Right atrium auricular region (tissue), 2 donors: ENCODE measurements around the gene KCNQ1. TPM values are rescaled to one million over a fixed set of nuclear protein-coding genes. Genes with fewer than 3 reads are reported as not detected.

Experiments
- DNase-seq: peaks from one replicate; pipeline ENCODE4 v3.0.0-alpha.2; 2019; ENCODE audit warnings: low spot score
- H3K27ac ChIP-seq, 2 donors: fragments of 200-600 bp; sonication (generic); 1 replicate in 1 of 2; 2 replicates in 1 of 2; pipeline ENCODE4 v1.5.1; 2016 to 2019
- H3K27me3 ChIP-seq, 2 donors: fragments of 200-600 bp; sonication (generic); one replicate each; pipeline versions ENCODE4 v1.5.1 to v1.6.0; 2017 to 2019
- H3K36me3 ChIP-seq: fragments of 200-600 bp; sonication (generic); one replicate; pipeline ENCODE4 v1.5.1; 2016
- H3K4me1 ChIP-seq, 2 donors: fragments of 200-600 bp; sonication (generic); one replicate each; pipeline versions ENCODE4 v1.5.1 to v1.6.0; 2017 to 2019
- H3K4me3 ChIP-seq, 2 donors: fragments of 200-600 bp; sonication (generic); 1 replicate in 1 of 2; 2 replicates in 1 of 2; pipeline ENCODE4 v1.5.1; 2017 to 2019; ENCODE audit warnings: mild to moderate bottlenecking in 1 of 2, moderate library complexity in 1 of 2
- H3K9me3 ChIP-seq, 2 donors: fragments of 200-600 bp; sonication (generic); one replicate each; pipeline ENCODE4 v1.5.1; 2019
- total RNA-seq, 2 donors: library from RNA; depleted of rRNA; stranded (reverse); fragments of >200 nt; gene quantifications; one replicate each; pipeline ENCODE4 v1.1.0, GENCODE V29; 2016
- TF ChIP-seq, protein P1 (sequence below), 2 donors: fragments of 200-600 bp; sonication (generic); IDR thresholded peaks; one replicate each; pipeline ENCODE4 v1.5.1; 2019; ENCODE audit warnings: antibody characterized with exemption in 2 of 2

The KCNQ1 gene
- total RNA-seq, 2 donors from 2014 or later = 12.7 to 25.1 TPM

DNA sequence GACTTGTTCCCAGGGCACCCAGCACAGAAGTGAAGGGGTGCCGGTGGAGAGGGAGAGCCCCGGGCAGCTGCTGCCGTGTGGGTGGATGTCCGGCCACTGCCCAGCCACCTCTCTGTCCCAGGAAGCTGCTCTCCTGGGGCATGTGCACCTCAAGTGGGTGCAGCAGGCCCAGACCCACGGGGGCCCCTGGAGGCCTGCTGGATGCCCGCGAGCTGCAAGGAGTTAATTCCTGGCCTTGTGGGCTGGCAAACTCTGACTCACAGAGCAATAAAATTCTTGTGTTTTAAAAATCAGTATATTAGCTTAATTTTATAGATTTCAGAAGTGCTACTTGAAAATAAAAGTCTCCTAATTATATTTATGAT lies 292.4 kb downstream of the KCNQ1 start:
- peaks cover 0 to 14% of the 10 kb centered on the region in 2 donors for H3K4me1 ChIP-seq
- no peak overlapping the region for H3K4me3 ChIP-seq
- no peaks in the 10 kb centered on the region for H3K9me3 ChIP-seq
- H3K27ac ChIP-seq = no peak overlapping the region
- H3K36me3 ChIP-seq = no peaks in the 10 kb centered on the region
- H3K27me3 ChIP-seq = no peaks in the 10 kb centered on the region
- TF ChIP-seq, protein P1, sequence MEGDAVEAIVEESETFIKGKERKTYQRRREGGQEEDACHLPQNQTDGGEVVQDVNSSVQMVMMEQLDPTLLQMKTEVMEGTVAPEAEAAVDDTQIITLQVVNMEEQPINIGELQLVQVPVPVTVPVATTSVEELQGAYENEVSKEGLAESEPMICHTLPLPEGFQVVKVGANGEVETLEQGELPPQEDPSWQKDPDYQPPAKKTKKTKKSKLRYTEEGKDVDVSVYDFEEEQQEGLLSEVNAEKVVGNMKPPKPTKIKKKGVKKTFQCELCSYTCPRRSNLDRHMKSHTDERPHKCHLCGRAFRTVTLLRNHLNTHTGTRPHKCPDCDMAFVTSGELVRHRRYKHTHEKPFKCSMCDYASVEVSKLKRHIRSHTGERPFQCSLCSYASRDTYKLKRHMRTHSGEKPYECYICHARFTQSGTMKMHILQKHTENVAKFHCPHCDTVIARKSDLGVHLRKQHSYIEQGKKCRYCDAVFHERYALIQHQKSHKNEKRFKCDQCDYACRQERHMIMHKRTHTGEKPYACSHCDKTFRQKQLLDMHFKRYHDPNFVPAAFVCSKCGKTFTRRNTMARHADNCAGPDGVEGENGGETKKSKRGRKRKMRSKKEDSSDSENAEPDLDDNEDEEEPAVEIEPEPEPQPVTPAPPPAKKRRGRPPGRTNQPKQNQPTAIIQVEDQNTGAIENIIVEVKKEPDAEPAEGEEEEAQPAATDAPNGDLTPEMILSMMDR (IDR thresholded peaks at IDR 0.05) = no peak
- DNase-seq = no peak

DNA sequence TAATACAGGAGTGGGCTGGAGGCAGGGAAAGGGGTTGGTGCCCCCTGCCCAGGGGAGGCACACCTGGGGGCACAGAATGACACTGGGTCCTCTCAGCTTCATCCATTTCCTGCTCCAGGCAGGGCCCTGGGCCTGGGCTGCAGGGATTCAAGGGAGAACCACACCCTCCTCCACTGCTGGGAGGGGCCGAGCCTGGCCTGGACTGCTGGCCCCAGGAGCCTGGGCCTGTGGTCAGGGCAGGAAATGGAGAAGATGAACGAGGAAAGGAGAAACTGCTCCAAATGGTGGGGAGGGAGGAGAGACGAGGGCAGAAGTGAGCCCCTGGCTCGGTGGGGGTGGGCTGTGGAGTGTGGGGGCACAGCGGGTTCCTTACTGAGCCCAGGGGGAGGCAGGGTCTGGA lies 293.1 kb downstream of the KCNQ1 start:
- no peak overlapping the region for H3K27ac ChIP-seq
- H3K4me3 ChIP-seq = no peak overlapping the region
- DNase-seq = no peak
- TF ChIP-seq, protein P1 (IDR thresholded peaks at IDR 0.05) = no peak
- H3K27me3 ChIP-seq = no peaks in the 10 kb centered on the region
- peaks cover 0 to 14% of the 10 kb centered on the region in 2 donors for H3K4me1 ChIP-seq
- no peaks in the 10 kb centered on the region for H3K9me3 ChIP-seq
- H3K36me3 ChIP-seq = no peaks in the 10 kb centered on the region

DNA sequence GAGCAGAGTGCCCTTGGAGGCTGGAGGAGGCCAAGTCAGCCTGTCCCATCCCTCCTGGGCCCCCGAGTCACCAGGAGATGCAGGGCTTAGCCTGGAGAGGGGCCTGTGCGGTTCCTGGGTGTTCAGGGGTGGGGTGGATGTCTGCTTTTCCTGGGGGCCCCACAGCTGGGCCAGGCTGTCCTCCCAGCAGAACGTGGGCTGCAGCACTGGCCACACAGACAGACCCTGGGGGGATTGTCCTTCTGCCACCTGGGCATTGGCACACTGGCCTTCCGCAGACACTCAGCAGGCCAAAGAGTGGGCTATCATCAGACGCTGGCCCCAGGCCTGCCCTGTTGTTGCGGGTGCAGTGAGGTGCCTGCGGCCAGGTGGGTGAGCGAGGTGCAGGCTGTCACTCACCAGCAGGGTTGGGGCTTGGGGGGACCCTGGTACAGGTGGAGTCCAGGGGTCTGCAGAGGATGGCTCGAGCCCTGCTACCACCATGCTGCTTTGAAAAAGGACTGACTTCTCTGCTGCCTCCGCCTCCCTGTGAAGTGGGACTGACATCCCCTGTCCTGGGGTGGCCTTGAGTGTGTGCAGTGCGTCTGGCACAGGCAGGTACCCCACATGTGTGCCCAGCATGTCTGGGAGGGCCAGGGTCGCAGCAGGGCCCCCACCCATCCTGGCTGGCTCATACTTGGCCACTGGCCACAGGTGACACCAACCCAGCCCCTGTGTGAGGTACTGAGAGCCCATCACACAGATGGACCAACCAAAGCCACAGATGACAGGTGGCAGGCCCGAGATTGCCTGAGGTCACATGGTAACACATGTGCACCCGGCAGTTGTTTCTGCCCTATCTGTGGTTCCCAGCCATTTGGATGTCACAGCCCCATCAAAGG lies 294.0 kb downstream of the KCNQ1 start:
- Histone ChIP-seq H3K27me3 (no peaks in the 10 kb centered on the region), H3K36me3 (no peaks in the 10 kb centered on the region), H3K4me3 (no peak overlapping the region), H3K4me1 (peaks cover 0 to 14% of the 10 kb centered on the region in 2 donors), H3K9me3 (no peaks in the 10 kb centered on the region), H3K27ac (no peak overlapping the region)
- TF ChIP-seq, protein P1 (IDR thresholded peaks at IDR 0.05) = no peak
- no peak for DNase-seq

DNA sequence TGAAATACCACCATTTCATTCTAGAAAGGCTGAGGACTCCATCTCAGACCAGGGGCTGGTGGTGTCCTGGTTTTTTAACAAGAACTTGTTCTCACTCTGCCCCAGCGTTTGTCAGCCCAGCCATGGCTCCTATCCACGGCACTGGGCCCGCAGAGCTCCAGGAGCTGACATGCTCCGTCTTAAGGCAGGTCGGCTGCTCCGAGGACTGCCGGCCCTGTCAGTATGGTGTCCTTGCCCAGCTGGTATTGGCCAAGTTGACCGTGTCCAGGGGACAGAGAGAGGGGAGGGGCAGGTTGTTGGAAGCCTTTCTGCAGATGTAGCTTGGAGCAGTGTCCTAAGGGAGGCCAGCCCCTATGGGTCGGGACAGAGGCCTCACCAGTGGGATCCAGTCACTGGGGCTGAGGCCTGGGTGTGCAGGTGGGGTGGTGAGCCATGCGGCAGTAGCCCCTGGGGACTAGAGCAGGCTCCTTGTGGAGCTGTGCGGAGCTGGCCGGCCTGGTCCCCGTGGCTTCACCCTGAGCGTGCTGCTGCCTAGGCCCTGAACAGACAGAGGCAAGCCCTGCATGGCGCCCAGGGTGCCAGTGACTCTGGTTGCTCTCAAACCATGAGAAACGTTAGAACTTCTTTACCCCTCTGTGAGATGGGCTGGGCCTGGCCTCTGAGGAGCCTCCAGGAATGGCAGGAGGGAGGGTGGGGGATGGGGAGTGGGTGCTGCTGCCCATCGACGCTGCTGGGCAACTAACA lies 294.9 kb downstream of the KCNQ1 start:
- H3K36me3 ChIP-seq = no peaks in the 10 kb centered on the region
- H3K4me1 ChIP-seq = peaks cover 0 to 14% of the 10 kb centered on the region in 2 donors
- no peaks in the 10 kb centered on the region for H3K9me3 ChIP-seq
- no peak overlapping the region for H3K27ac ChIP-seq
- H3K4me3 ChIP-seq = no peak overlapping the region
- DNase-seq = no peak
- TF ChIP-seq, protein P1 (IDR thresholded peaks at IDR 0.05) = no peak
- H3K27me3 ChIP-seq = no peaks in the 10 kb centered on the region

DNA sequence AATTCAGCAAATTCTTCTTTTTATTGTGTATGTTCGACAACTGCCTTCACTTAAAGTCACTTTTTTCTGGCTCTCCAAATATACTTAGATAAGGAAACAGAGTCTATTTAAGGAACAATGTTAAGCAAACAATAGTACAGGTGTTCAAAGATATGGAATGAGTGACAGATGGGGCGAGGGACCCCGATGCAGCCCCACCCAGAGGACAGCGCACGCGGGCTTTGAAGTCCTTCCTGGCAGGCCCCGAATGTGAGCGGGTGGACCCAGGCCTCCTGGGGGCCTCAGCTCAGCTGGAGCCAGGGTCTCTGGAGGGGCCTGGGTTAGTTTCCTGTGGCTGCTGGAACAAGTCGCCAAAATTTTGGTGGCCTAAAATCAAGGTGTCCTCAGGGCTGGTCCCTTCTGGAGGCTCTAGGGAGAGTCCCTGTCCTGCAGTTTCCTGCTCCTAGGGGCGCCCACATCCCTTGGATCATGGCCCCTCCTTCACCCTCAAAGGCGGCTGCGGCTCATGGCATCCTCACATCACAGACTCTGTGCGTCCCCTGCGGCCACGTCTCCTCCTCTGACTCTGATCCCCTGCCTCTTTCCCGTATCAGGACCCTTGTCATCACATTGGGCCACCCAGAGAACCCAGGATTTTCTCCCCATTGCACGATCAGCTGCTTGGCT lies 295.6 kb downstream of the KCNQ1 start:
- Histone ChIP-seq H3K4me3 (no peak overlapping the region), H3K27me3 (no peaks in the 10 kb centered on the region), H3K4me1 (peaks cover 0 to 14% of the 10 kb centered on the region in 2 donors), H3K27ac (no peak overlapping the region), H3K36me3 (no peaks in the 10 kb centered on the region), H3K9me3 (no peaks in the 10 kb centered on the region)
- no peak for DNase-seq
- TF ChIP-seq, protein P1 (IDR thresholded peaks at IDR 0.05) = no peak
